Stimulated activated CD4-positive, alpha-beta T cell treated with anti-CD3 and anti-CD28 coated beads, TNF-alpha, amount 100 ng/mL, for 4 hours (primary cell): ENCODE data around the gene CYB5R4.

Experiments
- DNase-seq, 3 experiments: peaks; one replicate each; pipeline ENCODE4 v3.0.0-alpha.2; 2020; ENCODE audit warnings: low read depth in 3 of 3

CYB5R4 gene

DNA sequence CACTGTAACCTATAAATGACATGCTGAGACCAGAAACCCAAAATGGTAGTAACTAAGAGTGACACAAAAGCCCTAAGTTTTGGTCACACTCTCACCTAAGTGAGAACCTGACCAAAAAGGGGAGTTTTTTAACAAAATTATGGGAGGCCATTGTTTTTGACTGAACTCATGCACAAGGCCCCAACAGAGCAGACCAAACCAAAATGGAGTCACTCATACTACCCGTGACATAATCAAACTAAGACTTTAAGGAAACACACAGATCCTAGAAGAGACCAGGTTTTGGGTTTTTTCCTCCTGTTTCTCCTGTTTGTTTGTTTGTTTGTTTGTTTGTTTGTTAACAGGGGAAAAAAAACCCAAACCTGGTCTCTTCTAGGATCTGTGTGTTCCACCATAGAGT is 124.9 kb downstream of the CYB5R4 start:
- DNase-seq, result no peak

GRCh38 chr6:83985308-83985713 is 125.8 kb downstream of the CYB5R4 start:
- DNase-seq, result no peak

DNA sequence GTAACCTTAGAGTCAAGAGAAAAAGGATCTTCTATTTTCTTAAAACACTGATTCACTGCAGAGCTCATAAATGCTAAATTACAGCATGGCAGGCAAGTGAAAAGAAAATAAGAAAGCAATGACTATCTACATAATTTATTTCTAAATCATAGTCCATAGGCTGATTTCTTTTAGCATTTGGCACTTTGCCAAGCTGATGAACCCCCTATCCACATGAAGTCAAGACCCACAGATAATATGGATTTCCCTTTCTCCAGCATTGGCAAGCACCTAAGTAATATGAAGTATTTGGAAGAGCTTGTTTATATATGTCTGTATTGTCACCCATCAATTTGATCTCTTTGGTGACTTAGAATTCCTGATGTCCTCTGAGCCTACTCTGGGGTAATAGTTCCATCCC is 126.2 kb downstream of the CYB5R4 start:
- DNase-seq, result no peak

DNA sequence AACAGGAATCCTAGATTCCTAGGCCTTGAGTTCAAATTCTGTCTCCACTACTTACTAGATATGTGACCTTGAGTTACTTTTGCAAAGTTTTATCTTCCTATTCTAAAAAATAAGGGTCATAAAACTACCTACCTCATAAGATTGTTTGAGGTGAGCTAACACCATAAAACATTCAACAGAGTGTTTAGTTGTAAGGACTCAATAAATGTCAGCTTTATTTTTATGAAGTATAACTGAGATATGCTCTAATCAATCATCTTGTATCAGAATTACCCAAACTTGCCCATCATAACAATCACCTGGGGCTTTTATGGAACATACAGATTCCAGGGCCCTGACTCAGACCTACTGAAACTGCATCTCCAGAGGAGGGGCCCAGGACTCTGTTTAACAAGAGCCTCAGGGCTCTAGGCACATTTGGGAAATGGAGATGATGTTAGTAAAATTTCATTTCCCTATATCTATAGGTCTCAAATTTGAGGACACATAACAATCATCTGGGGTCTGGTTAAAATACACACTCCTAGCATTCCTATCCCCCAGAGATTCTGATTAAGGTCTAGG is 138.6 kb downstream of the CYB5R4 start:
- DNase-seq, result no peak

DNA sequence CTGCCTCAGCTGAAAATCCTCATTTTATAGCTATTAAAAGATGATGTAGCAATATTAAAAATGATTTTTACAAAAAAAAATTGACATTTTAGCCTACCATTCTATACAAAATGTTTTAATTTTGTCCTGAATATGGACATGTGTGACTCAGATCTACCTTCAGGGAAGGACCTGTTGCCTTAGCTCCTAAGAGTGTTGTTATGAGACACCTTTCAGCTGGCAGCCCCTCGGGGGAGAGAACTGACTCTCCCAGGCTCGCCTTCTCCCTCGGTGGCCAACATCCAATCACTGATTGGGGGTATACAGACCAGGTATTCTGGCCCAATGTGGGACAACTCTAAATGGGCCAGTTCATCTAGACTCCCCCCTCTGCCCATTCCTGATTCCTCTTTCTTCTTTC is 141.6 kb downstream of the CYB5R4 start:
- DNase-seq, result no peak

DNA sequence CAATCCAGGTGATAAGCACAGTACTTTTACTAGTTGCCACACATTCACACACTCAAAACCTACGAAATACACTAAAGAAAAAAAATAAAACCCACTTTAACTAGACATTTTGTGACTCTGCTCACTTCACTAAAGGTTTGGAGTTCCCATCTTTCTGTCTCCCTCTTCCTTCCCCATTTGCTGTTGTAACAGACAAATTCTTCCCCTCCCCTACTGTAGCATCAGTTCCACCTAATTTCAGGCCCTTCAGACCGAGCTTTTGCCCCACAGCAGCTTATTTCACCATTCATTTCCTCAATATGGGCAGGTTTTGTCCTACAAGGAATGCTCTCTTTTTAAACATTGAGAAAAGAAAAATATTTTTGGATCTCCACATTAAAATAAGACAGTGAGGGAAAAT is 142.7 kb downstream of the CYB5R4 start:
- DNase-seq, result no peak

DNA sequence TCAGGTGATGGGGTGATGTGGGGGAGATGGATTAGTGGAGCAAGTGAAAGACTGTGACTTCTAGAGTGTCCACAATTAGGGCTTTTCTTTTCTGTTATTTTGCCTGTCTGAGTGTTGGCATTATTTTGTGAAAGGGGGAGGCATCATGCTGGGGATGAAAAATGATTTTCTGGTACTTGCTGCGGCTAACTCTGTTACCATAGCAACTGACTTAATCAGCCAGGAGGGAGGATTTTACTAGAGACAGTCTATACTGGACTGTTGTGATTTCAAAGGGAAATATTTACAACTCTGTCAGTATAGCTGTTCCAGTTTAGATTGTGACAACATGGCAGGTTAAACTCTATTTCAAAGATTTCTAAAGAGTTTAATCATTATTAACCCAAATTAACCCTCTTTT is 143.6 kb downstream of the CYB5R4 start:
- DNase-seq, result no peak

DNA sequence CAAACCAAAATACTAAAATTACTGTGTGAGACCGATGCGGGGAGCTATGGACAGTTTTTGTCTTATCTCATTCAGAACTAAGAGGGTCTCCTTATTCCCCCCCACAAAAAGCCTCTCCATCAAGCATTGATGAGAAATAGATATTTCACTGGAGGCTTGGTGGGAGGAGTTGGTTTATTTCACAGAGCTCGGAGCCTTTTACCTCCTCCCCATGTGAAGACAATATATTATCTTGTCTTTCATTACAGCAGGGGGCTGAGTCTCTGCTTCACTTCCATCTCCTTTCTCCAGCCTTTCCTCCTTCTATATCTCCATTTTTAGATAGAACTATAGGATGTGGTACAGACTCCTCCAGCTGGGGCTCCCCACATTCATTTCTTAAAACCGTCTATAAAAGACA is 144.2 kb downstream of the CYB5R4 start:
- no peak for DNase-seq

GRCh38 chr6:84007871-84008270 is 148.4 kb downstream of the CYB5R4 start:
- no peak for DNase-seq

DNA sequence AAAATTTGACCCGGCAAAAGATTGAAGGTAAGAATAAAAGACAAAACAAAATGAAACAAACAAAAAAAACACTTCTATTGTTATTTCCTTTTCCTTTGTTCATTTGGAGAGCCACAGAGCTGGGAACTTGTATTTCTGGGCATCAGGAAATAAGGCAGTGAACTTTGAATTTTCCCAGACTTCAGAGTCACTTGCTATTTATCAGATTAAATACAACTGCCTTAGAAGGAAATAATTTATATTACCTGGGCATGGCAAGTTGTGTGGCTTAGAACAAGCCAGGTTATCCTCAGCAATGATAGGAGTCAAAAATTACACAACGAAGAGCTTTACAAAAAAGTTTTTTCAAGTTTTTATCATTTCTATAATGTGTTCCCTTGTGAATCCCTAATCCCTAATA is 153.9 kb downstream of the CYB5R4 start:
- no peak for DNase-seq

DNA sequence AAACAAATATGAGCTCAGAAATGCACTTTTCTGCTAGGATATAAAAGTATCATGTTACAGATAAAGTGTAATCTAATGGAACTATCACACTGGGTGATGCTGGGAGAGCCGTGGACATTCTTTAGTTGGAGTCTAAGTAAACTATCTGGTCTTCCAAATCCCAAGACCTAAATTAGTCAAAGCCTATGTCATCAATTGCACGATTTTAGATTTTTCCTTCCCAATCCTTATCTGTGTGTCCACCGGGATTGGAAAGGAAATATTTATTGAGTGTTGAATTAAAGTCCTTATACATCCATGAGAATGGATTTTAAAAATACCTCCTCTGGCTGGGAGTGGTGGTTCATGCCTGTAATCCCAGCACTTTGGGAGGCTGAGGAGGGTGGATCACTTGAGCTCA is 154.4 kb downstream of the CYB5R4 start:
- no peak for DNase-seq

- no peak for DNase-seq
Observed at GRCh38 chr6:84016029-84016428, 156.5 kb downstream of the CYB5R4 start.
